Measurements from ENCODE around the gene MAP3K3. TPM values are rescaled to one million over a fixed set of nuclear protein-coding genes. Genes with fewer than 3 reads are reported as not detected.

MAP3K3 gene
- total and polyA plus RNA-seq, 9 of the 15 experiments (the other 6 are each of a cell fraction or from before 2014, with no cell fraction given), result 0.69 to 16.5 (median 12.1) TPM

GRCh38 chr17:63600569-63601438 lies 21.4 kb upstream of the MAP3K3 start, which contains the start of gene TACO1 (continued):
- TF ChIP-seq RBM39 (optimal IDR thresholded peaks at IDR 0.05; ENCODE audit: low read depth, low read length) (no peak), ZNF57 (CRISPR knock-in tag; IDR thresholded peaks at IDR 0.05) (no peak), TRIM25 (IDR thresholded peaks at IDR 0.05; ENCODE audit: borderline replicate concordance) (no peak), SMARCA4 (IDR thresholded peaks at IDR 0.05) (no peak), ESRRA (IDR thresholded peaks at IDR 0.05; ENCODE audit: borderline replicate concordance, low read depth) (peak; percentile 96), ARID3A (IDR thresholded peaks at IDR 0.05; ENCODE audit: borderline replicate concordance, low read depth, low read length) (no peak), SRSF1 (IDR thresholded peaks at IDR 0.05; ENCODE audit: low read depth, low read length) (no peak), MITF (IDR thresholded peaks at IDR 0.05) (no peak), ZNF280B (CRISPR knock-in tag; IDR thresholded peaks at IDR 0.05) (no peak), VEZF1 (CRISPR knock-in tag; IDR thresholded peaks at IDR 0.05) (peak; percentile 49; the same call in 1 of the 2 replicates), GATA2 (CRISPR knock-in tag; IDR thresholded peaks at IDR 0.05) (no peak), NR2C2 (CRISPR knock-in tag; IDR thresholded peaks at IDR 0.05) (no peak; the same call in 1 of the 2 replicates), NR2C2 (tag; IDR thresholded peaks at IDR 0.05) (peak; percentile 76), ZNF133 (CRISPR knock-in tag; IDR thresholded peaks at IDR 0.05) (no peak), RAD51 (IDR thresholded peaks at IDR 0.05; ENCODE audit: borderline replicate concordance, low read depth) (no peak), ZNF511 (CRISPR knock-in tag; IDR thresholded peaks at IDR 0.05) (peak; percentile 62), SOX6 (IDR thresholded peaks at IDR 0.05) (peak; percentile 64), MCM5 (IDR thresholded peaks at IDR 0.05; ENCODE audit: low read depth) (no peak), MYBL2 (IDR thresholded peaks at IDR 0.05; ENCODE audit: low read depth) (no peak), MYBL2 (CRISPR knock-in tag; IDR thresholded peaks at IDR 0.05; ENCODE audit: borderline replicate concordance) (no peak)
